Progenitor cell of endocrine pancreas (in vitro differentiated cells): ENCODE data around the gene CHMP4A. TPM values are rescaled to one million over a fixed set of nuclear protein-coding genes. Genes with fewer than 3 reads are reported as not detected.
A peak's percentile ranks its signal among the peaks of the same experiment; 100 is the strongest.

Experiments used
- DNase-seq: peaks from one replicate; pipeline ENCODE4 v3.0.0; 2021; ENCODE audit warnings: low spot score; ENCODE audit not compliant: unreplicated experiment
- H3K27ac Mint-ChIP-seq: 2 replicates; pipeline ENCODE4 v1.8.0; 2021; ENCODE audit warnings: mild to moderate bottlenecking, moderate library complexity, mixed read lengths
- H3K27me3 Mint-ChIP-seq: 2 replicates; pipeline ENCODE4 v1.8.0; 2021; ENCODE audit warnings: mixed read lengths
- H3K36me3 Mint-ChIP-seq: 2 replicates; pipeline ENCODE4 v1.8.0; 2022; ENCODE audit warnings: mixed read lengths; ENCODE audit not compliant: insufficient read depth
- H3K4me1 Mint-ChIP-seq: 2 replicates; pipeline ENCODE4 v1.8.0; 2021; ENCODE audit warnings: low read depth, mixed read lengths
- H3K4me3 Mint-ChIP-seq: 2 replicates; pipeline ENCODE4 v1.8.0; 2021; ENCODE audit warnings: low read depth, mild to moderate bottlenecking, moderate library complexity, mixed read lengths
- H3K9me3 Mint-ChIP-seq: 2 replicates; pipeline ENCODE4 v1.8.0; 2021; ENCODE audit warnings: low read depth, mixed read lengths
- CTCF ChIP-seq: fragments of 200-600 bp; sonication (generic); IDR thresholded peaks from one replicate; pipeline ENCODE4 v1.5.0; 2021; ENCODE audit warnings: antibody characterized with exemption, mild to moderate bottlenecking; ENCODE audit not compliant: unreplicated experiment
- total RNA-seq: library from RNA; stranded (reverse); gene quantifications from 2 replicates; pipeline ENCODE4 v1.2.1, GENCODE V29; 2021

CHMP4A gene
- total RNA-seq, 1 donor from 2014 or later = 54.3 TPM

GRCh38 chr14:24179961-24180796 lies 33.1 kb downstream of the CHMP4A start:
- no peak overlapping the region for H3K4me3 Mint-ChIP-seq
- H3K27ac Mint-ChIP-seq = peak overlapping the region; percentile 86
- no peaks in the 10 kb centered on the region for H3K27me3 Mint-ChIP-seq
- peaks cover 4% of the 10 kb centered on the region for H3K4me1 Mint-ChIP-seq
- DNase-seq = no peak
- no peak for TF ChIP-seq CTCF
- peaks cover 29% of the 10 kb centered on the region for H3K36me3 Mint-ChIP-seq
- no peaks in the 10 kb centered on the region for H3K9me3 Mint-ChIP-seq

- TF ChIP-seq CTCF = no peak
- peaks cover 37% of the 10 kb centered on the region for H3K36me3 Mint-ChIP-seq
- H3K27ac Mint-ChIP-seq = peak overlapping the region; percentile 87
- H3K4me1 Mint-ChIP-seq = peaks cover 9% of the 10 kb centered on the region
- no peaks in the 10 kb centered on the region for H3K9me3 Mint-ChIP-seq
- H3K4me3 Mint-ChIP-seq = no peak overlapping the region
- H3K27me3 Mint-ChIP-seq = no peaks in the 10 kb centered on the region
- DNase-seq = no peak
Measured at GRCh38 chr14:24179294-24179960, 33.9 kb downstream of the CHMP4A start.

GRCh38 chr14:24178399-24179178 lies 34.7 kb downstream of the CHMP4A start:
- no peak for DNase-seq
- no peaks in the 10 kb centered on the region for H3K9me3 Mint-ChIP-seq
- peaks cover 13% of the 10 kb centered on the region for H3K4me1 Mint-ChIP-seq
- H3K4me3 Mint-ChIP-seq = no peak overlapping the region
- peaks cover 39% of the 10 kb centered on the region for H3K36me3 Mint-ChIP-seq
- peak overlapping the region; percentile 87 for H3K27ac Mint-ChIP-seq
- TF ChIP-seq CTCF = no peak
- no peaks in the 10 kb centered on the region for H3K27me3 Mint-ChIP-seq

GRCh38 chr14:24177891-24178290 lies 35.4 kb downstream of the CHMP4A start:
- H3K27me3 Mint-ChIP-seq = no peaks in the 10 kb centered on the region
- no peak for TF ChIP-seq CTCF
- no peak for DNase-seq
- no peaks in the 10 kb centered on the region for H3K9me3 Mint-ChIP-seq
- H3K27ac Mint-ChIP-seq = peak overlapping the region; percentile 84
- no peak overlapping the region for H3K4me3 Mint-ChIP-seq
- peaks cover 19% of the 10 kb centered on the region for H3K4me1 Mint-ChIP-seq
- H3K36me3 Mint-ChIP-seq = peaks cover 37% of the 10 kb centered on the region
